Measurements from ENCODE around the gene PTPN21.

Gene PTPN21

GRCh38 chr14:88554457-88555286 is at the start of gene PTPN21:
Gene PTPN21, minus strand, starts transcription at chr14:88555007. Its CDS starts 4,590 bp downstream, at chr14:88550417.
- no peak for DNase-seq

GRCh38 chr14:88604212-88604611 is 49.4 kb upstream of the PTPN21 start:
- DNase-seq, result no peak

GRCh38 chr14:88599761-88600439 is 45.1 kb upstream of the PTPN21 start:
- DNase-seq, result no peak

GRCh38 chr14:88599326-88599725 is 44.5 kb upstream of the PTPN21 start:
- DNase-seq, result no peak

- DNase-seq, result no peak
These were observed 43.4 kb upstream of the PTPN21 start for GRCh38 chr14:88598097-88598675.

GRCh38 chr14:88597601-88598000 is 42.8 kb upstream of the PTPN21 start:
- no peak for DNase-seq

GRCh38 chr14:88597038-88597437 is 42.2 kb upstream of the PTPN21 start:
- DNase-seq, result no peak

GRCh38 chr14:88592031-88592430 is 37.2 kb upstream of the PTPN21 start:
- no peak for DNase-seq

- DNase-seq, result no peak
These were observed 35.4 kb upstream of the PTPN21 start for GRCh38 chr14:88590173-88590572.

GRCh38 chr14:88588081-88588480 is 33.3 kb upstream of the PTPN21 start:
- DNase-seq, result no peak

GRCh38 chr14:88584451-88584850 is 29.6 kb upstream of the PTPN21 start:
- no peak for DNase-seq

- no peak for DNase-seq
These were observed 21.4 kb upstream of the PTPN21 start for GRCh38 chr14:88576222-88576621.

GRCh38 chr14:88572117-88572516 is 17.3 kb upstream of the PTPN21 start:
- no peak for DNase-seq

GRCh38 chr14:88568196-88568595 is 13.4 kb upstream of the PTPN21 start:
- no peak for DNase-seq

GRCh38 chr14:88565427-88565826 is 10.6 kb upstream of the PTPN21 start:
- DNase-seq, result no peak

- DNase-seq, result no peak
These were observed 9.0 kb upstream of the PTPN21 start for GRCh38 chr14:88563845-88564244.

- peak; percentile 17 to 48 for DNase-seq
These were observed 8.3 kb upstream of the PTPN21 start, which contains the start of gene ZC3H14 for GRCh38 chr14:88562831-88563686. Gene ZC3H14, plus strand, starts transcription at chr14:88563037. Its CDS starts 97 bp downstream, at chr14:88563134.

GRCh38 chr14:88562532-88562830 is 7.7 kb upstream of the PTPN21 start:
- no peak for DNase-seq

- DNase-seq, result no peak
These were observed 5.0 kb upstream of the PTPN21 start for GRCh38 chr14:88559852-88560251.

- DNase-seq, result no peak
These were observed 1.8 kb upstream of the PTPN21 start for GRCh38 chr14:88556581-88556980.

- no peak for DNase-seq
These were observed 836 bp downstream of the PTPN21 start for GRCh38 chr14:88553886-88554456.

GRCh38 chr14:88552876-88553275 is 1.9 kb downstream of the PTPN21 start:
- DNase-seq, result no peak

- no peak for DNase-seq
These were observed 2.8 kb downstream of the PTPN21 start for GRCh38 chr14:88551980-88552431.
